Epithelial cell of esophagus (primary cell): ENCODE results near the gene AIG1.

Source experiments
- DNase-seq: peaks from one replicate; pipeline ENCODE4 v3.0.0; 2010; ENCODE audit warnings: low read depth
- H3K4me3 ChIP-seq: 2 replicates; pipeline ENCODE4 v1.5.1; 2011; ENCODE audit warnings: mild to moderate bottlenecking, low read length, control low read depth
- CTCF ChIP-seq: IDR thresholded peaks from 2 replicates; pipeline ENCODE4 v1.5.1; 2011; ENCODE audit warnings: low read depth, mild to moderate bottlenecking, low read length, control low read depth, inconsistent platforms; ENCODE audit not compliant: insufficient read depth; ENCODE audit errors: missing control alignments

Gene AIG1

GRCh38 chr6:143196525-143197225 lies 136.0 kb downstream of the AIG1 start:
- peak; percentile 5 for DNase-seq
- no peak for TF ChIP-seq CTCF
- H3K4me3 ChIP-seq = no peak overlapping the region

GRCh38 chr6:143197377-143197776 lies 136.7 kb downstream of the AIG1 start:
- DNase-seq = no peak
- no peak overlapping the region for H3K4me3 ChIP-seq

GRCh38 chr6:143198312-143198711 lies 137.6 kb downstream of the AIG1 start:
- TF ChIP-seq CTCF = no peak
- DNase-seq = no peak
- no peak overlapping the region for H3K4me3 ChIP-seq

More at GRCh38 chr6:143197377-143197776, 136.7 kb downstream of the AIG1 start:
- TF ChIP-seq CTCF = no peak

- no peak overlapping the region for H3K4me3 ChIP-seq
- no peak for DNase-seq
- no peak for TF ChIP-seq CTCF
Measured at GRCh38 chr6:143199291-143199690, 138.6 kb downstream of the AIG1 start.

GRCh38 chr6:143200167-143200770 lies 139.6 kb downstream of the AIG1 start:
- DNase-seq = no peak
- no peak for TF ChIP-seq CTCF
- no peak overlapping the region for H3K4me3 ChIP-seq

GRCh38 chr6:143204045-143204444 lies 143.4 kb downstream of the AIG1 start:
- no peak for DNase-seq
- H3K4me3 ChIP-seq = no peak overlapping the region
- TF ChIP-seq CTCF = no peak

- H3K4me3 ChIP-seq = no peak overlapping the region
- TF ChIP-seq CTCF = no peak
- no peak for DNase-seq
Measured at GRCh38 chr6:143205131-143205535, 144.4 kb downstream of the AIG1 start.
